Medulla oblongata (tissue), 1 donor: Measurements from ENCODE around the gene RGS3.

Experiments
- DNase-seq: peaks from one replicate; pipeline ENCODE4 v3.0.0-alpha.2; 2015; ENCODE audit errors: extremely low spot score

Gene RGS3

GRCh38 chr9:113511856-113512761 lies 48.6 kb downstream of the RGS3 start:
- DNase-seq = no peak

GRCh38 chr9:113513111-113513510 lies 49.6 kb downstream of the RGS3 start:
- no peak for DNase-seq

- no peak for DNase-seq
Observed at GRCh38 chr9:113513536-113513935, 50.0 kb downstream of the RGS3 start.

GRCh38 chr9:113514061-113514460 lies 50.5 kb downstream of the RGS3 start:
- no peak for DNase-seq

DNA sequence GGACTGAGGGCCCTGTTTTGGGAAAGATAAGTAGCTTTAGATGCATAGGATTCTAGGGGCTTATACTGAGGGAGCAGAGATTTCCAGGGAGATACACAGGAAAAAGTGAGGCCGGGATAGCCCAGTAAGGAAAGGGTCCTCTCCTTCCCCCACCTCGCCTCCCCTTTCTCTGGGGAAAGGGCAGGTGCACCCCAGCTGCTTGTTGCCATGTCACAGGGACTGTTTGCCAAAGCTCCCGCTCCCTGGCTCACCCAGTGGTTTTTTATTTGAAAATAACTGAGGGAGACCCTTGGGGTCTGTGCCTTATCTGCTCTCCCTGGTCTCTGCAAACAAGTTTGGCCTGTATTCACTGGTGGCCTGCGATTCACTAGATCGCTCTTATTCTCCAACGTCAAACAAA lies 51.2 kb downstream of the RGS3 start:
- DNase-seq = no peak

GRCh38 chr9:113515862-113516261 lies 52.3 kb downstream of the RGS3 start:
- no peak for DNase-seq

GRCh38 chr9:113516840-113517577 lies 53.5 kb downstream of the RGS3 start:
- DNase-seq = no peak

DNA sequence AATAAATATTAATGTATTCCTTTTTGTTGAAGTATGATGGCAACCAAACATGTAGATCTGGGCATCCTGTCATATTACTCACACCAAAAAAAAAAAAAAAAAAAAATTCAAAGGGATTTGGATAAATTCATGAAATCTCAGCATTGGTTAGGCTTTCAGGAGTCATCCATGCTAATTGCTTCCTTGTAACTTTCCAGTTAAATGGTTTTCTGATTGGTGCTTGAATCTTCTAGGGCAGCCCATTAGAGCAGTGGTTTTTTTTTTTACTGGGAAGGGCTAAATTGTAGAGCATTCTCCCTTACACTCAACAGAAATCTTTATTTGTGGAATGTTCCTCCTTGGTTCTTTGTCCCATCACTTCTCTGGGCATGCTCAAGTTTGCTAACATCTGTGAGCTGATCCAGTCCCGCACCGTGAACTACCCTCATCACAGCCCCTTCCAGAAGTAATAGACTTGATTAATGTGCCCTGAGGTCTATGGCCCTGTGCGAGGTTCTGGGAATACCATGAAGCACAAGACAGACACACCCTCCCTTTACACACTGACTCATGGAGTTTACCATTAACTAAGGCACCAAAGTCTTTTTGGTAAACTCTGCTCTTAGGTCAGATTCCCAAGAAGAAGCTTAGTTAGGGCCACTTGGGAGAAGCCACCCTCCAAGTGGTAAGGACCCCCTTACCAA lies 56.0 kb downstream of the RGS3 start:
- DNase-seq = no peak

- DNase-seq = no peak
Observed at GRCh38 chr9:113520109-113520642, 56.6 kb downstream of the RGS3 start.

DNA sequence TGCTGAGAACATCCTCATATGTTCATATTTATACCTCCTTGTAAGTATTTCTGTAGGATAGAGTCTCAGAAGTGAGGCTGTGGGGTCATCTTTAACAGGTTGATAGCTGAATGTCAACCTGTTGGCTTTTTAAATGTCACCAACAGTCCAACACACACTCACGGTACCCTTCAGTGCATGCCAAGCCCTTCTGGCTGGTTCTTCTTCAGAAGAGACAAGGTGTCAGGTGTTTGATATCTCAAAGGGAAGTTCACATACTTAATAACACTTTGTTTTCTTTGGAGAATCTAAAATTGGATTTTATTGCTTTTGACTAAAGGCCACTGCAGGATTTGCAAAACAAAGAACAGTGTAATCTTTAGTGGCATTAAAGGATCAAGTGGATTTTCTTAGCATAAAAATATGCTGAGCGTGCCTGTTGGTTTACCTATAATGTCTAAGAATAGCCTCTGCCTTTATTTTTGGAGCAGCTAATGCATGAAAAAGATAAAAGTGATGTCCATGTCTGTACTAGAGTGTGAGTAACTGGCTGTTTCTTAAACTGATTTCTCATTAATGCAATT lies 58.2 kb downstream of the RGS3 start:
- no peak for DNase-seq

GRCh38 chr9:113522419-113522818 lies 58.9 kb downstream of the RGS3 start:
- DNase-seq = no peak

DNA sequence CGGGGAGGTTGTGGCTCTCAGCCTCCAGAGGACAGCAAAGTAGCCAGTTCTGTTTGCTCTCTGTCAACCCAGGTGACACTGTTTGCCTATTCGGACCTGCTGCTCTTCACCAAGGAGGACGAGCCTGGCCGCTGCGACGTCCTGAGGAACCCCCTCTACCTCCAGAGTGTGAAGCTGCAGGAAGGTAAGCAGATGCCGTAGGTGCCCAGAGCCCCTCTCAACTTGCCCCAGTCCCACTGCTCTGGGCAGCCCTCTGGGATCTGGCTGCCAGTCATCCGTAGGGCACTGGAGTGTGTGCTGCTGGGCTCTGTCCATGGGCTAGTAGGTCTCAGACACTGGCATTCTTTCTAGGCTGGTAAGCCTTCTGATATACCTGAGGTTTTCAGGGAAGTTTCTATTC lies 59.3 kb downstream of the RGS3 start:
- DNase-seq = no peak

GRCh38 chr9:113523421-113524141 lies 60.1 kb downstream of the RGS3 start:
- DNase-seq = peak; percentile 70

GRCh38 chr9:113524468-113524867 lies 60.9 kb downstream of the RGS3 start:
- DNase-seq = no peak

DNA sequence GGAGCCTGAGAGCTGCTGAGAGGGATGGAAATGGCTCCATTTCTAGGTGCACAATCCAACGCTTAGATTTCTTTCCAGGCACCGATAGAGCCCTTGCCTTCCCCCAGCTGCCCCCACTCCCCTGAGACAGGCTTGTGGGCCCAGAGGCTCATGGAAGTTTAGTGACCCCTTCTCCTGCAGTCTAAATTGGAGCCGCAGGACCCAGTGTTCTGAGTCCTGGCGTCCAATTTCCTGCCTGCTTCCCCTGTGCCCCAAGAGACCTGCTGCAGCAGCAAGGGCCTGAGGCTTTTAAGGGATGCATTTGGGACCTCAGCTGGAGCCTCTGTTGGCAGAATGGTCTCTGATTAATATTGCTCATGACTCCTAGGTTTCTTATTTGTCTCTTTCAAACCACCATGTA lies 61.7 kb downstream of the RGS3 start:
- DNase-seq = no peak

DNA sequence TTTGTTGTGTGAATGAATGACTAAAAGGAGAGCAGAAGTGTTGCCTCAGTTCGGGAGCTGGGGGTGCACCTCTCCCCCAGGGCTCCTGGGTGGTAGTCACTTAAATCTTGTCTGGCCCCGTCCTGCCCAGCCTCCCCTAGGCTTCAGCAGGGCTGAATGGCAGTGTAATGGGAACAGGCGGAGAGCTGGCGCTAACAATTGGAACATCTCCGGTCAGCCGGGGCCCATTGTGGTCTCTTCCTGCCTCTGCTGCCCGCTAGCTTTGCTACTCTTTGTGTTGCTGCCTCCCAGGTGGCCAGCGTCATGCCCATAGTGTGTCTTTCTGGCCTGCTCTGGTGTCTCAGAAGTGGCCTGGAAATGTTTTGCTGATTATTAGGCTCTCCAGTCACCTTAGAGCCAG lies 62.3 kb downstream of the RGS3 start:
- no peak for DNase-seq

GRCh38 chr9:113526231-113526746 lies 62.8 kb downstream of the RGS3 start:
- no peak for DNase-seq

- peak; percentile 63 for DNase-seq
Observed at GRCh38 chr9:113526841-113527240, 63.3 kb downstream of the RGS3 start.

DNA sequence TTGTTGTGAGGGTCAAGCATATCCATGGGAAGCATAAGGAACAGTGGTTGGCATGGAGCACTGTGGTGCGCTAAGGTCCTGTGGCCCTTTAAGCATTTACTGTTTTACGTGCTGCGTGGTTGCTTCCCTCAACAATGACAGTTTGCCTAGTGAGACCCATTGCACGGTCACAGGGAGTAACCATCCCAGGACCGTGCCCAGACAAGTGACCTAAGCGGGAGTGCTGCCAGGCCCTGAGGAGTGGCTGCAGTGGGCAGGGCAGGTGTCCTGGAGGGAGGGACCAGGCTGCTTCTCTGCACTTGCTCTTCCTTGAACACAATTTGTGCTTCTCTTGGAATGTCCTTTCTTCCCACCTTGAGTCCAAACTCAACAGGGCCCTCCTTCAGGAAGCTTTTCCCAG lies 64.6 kb downstream of the RGS3 start:
- no peak for DNase-seq

GRCh38 chr9:113528811-113529210 lies 65.3 kb downstream of the RGS3 start:
- no peak for DNase-seq
